Rectal smooth muscle tissue (tissue), 1 donor: ENCODE results near the gene CORO7.
A peak's percentile ranks its signal among the peaks of the same experiment; 100 is the strongest.

Experiments
- H3K27ac ChIP-seq: one replicate; pipeline ENCODE4 v1.7.0; 2013; ENCODE audit warnings: low read depth, low read length, inconsistent platforms
- H3K27me3 ChIP-seq: one replicate; pipeline ENCODE4 v1.7.0; 2013; ENCODE audit warnings: low read length; ENCODE audit not compliant: control insufficient read depth, insufficient read depth
- H3K36me3 ChIP-seq: one replicate; pipeline ENCODE4 v1.7.0; 2013; ENCODE audit warnings: low read length; ENCODE audit not compliant: control insufficient read depth, insufficient read depth
- H3K4me1 ChIP-seq: one replicate; pipeline ENCODE4 v1.7.0; 2013; ENCODE audit warnings: low read length; ENCODE audit not compliant: control insufficient read depth, insufficient read depth
- H3K4me3 ChIP-seq: one replicate; pipeline ENCODE4 v1.7.0; 2013; ENCODE audit warnings: low read length
- H3K9ac ChIP-seq: one replicate; pipeline ENCODE4 v1.7.0; 2013; ENCODE audit warnings: low read length

Gene CORO7

DNA sequence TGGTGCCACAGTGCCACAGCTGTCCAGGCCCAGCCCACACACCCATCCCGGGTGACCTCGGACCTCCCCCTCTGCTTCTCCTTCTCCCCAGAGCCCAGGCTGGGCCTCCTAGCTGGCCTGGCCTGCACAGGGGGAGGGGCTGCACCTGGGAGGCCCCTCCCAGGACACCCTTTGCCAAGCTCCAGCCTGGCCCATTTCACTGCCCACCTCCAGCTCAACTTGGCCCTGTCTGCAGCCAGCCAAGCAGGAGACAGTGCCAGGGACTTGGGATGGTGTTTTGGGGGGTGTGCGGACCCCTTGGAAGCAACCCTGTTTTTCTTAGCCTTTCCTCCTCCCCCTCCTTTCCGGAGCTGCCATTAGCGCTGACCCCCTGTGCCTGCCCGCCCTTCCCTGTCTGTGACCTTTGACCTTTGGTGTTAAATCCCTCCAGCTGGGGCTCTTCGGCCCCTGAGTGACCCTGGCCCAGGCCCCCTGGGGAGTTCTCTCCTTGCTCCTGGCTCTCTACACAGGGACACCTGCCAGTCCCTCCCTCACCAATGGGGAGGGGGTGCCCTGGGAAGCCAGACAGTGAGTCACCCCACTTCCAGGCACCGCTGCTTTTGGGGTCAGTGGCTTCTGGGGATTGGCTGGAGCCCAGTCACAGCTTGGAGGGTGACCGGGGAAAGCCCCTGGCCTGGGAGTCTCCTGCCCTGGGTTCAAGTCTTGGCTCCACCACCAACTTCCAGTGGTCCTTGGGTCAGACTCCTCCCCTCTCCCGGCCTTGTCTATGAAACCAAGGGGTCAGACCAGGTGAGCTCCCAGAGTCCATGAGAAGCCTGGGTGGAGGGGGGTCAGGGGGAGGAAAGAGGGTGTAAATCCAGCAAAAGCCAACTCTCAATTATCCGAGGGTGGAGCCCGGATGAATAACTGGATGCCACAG, 98.6 kb downstream of the CORO7 start:
- peaks cover 12% of the 10 kb centered on the region for H3K27me3 ChIP-seq
- peak overlapping the region; percentile 74 for H3K27ac ChIP-seq
- no peaks in the 10 kb centered on the region for H3K36me3 ChIP-seq
- no peak overlapping the region for H3K9ac ChIP-seq
- H3K4me1 ChIP-seq, result peaks cover 30% of the 10 kb centered on the region
- H3K4me3 ChIP-seq, result peak overlapping the region; percentile 59

DNA sequence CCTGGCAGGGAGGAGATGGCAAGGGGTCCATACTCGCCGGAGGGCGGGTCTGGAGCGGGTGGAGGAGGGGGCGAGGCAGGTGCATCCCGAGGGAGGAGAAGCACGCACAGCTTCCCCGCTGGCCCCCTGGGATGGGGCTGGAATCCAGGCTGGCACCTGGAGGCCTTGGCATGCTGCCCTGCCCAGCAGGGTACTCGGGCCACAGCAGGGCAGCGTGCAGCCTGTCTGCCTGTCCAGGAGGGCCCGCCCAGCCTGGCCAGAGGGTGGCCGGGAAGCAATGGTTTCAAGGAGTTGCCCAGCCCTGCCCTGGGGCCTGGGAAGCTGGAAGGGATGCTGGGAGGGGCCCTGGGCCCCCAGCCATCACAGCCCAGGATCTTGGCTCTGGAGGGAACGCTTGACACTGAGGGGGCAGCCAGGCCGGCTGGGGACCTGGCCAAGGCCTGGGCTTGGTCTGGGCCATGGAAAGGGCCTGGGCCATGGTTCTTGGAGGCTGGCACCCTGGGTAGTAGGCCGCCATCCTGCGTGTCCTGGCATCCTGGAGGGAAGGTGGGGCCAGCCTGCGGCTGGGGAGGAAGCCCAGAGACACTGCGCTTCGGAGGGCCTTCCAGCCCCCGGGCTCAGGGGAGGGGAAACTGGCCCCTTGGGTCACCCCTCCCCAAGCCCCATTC, 99.4 kb downstream of the CORO7 start:
- Histone ChIP-seq H3K36me3 (no peaks in the 10 kb centered on the region), H3K4me1 (peaks cover 30% of the 10 kb centered on the region), H3K4me3 (peak overlapping the region; percentile 59), H3K27me3 (peaks cover 12% of the 10 kb centered on the region), H3K27ac (peak overlapping the region; percentile 74), H3K9ac (peak overlapping the region; percentile 5)

DNA sequence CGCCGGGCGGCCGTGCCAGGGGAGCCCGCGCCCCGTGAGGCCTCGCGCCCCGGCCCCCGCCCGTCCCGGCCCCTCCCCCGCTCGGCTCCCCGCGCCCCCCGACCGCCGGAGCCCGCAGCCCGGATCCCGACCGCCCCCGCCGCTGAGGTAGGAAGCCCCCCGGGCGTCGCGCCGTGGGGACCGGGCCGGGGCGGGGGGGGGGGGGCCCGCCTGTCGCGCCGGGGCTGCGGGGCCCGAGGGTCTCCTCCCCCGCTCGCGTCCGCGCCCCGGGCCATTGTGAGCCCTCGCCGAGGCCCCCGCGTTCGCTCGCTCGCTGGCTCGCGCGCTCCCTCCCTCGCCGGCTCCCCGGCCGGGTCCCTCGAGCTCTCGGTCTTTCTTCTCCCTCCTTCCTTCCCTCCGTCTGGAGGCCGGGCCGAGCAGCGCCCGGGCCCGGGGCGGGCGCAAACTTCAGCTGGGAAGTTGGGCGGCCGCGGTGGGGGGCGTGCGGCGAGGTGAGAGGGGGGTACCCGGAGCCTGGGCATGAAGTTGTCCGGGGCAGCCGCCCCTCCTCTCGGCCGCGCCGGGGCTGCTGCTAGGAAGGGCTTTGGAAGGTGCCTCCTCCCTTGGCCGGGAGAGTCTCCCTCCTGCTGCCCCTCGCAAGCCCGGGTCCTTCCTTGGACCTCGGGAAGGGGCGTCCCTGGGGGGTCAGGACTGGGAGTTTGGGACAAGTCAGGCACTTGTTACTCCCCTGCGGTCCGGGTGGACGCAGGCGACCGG, 100.1 kb downstream of the CORO7 start:
- Histone ChIP-seq H3K4me1 (peaks cover 30% of the 10 kb centered on the region), H3K36me3 (no peaks in the 10 kb centered on the region), H3K4me3 (peak overlapping the region; percentile 59), H3K27ac (peak overlapping the region; percentile 74), H3K27me3 (peaks cover 12% of the 10 kb centered on the region), H3K9ac (peak overlapping the region; percentile 5)

DNA sequence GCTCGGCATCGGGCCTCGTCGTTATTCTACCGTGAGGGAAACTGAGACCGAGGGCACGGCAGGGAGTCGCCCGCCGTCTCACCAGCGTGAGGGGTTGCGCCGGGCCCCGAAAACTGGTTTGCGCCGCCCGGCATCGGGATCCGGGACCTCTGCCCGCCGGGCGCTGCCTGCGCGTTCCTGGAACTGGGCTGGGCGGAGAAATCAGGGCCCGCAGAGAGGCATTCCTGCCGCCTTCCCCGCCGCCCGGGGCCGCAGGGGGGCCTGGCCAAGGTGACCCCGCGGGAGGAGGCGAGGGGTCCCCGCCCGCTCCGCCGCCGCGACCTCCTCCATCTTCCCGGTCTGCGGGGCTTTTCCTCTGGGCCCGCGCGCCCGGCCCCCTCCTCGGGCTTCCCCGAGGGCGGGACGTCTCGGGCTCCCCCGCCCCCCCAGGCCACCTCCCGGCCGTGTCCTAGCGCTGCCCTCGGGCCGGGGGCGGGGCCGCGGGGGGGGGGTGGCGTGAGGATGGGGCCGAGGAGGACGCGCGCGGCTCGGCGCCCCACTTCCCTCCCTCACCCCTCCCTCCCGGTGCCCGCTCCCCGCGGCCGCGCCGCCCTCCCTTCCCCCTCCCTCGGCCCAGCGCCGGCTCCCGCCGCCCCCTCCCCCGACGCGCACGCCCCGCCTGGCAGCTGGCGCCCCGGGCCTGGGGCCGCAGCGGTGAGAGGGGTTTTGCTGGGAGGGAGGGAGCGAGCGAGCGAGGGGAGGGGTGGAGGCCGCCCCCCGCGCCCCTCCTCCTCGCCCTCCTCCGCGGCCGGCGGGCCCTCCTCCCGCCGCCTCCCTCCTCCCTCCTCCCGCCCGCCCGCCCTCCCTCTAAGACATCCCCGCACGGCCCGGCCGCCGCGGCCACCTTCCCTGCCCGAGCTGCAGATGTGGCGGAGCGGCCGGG, 100.9 kb downstream of the CORO7 start, which contains the start of gene GLIS2:
TSS of gene GLIS2 (plus strand) at position 882 of the 922 bp plus-strand sequence. CDS start 16,214 bp downstream, outside the sequence.
- H3K36me3 ChIP-seq, result no peaks in the 10 kb centered on the region
- H3K4me1 ChIP-seq, result peaks cover 24% of the 10 kb centered on the region

DNA sequence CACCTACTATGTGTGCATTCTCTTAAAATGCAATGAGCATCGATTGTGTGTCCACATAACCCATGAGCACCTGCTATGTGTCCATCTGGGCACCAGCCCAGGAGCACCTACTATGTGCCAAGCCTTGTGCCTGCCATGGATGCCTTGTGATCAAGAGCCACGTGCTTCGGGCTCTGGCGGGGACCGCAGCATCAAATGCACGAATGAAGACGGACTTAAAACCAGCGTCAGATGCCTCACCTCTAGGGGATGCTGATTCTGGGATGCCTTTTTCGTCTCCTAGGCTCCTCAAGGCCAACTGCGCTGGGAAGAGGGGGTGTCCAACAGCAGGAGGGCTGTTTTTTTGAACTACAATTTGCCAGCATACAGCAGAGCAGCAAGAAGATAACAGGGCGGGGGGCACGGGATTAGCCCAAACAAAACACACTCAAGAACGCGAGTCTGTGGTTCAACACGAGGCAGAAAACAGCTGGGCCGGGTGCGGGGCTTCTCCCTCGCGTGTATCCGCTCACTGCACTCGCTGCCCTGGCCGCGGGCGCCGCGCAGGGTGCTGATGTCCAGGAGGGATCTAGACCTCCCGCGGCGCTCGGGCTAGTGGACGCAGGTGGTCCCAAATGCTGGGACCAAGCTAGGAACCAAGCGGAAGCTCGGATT, 101.7 kb downstream of the CORO7 start:
- Histone ChIP-seq H3K4me3 (peak overlapping the region; percentile 69), H3K27me3 (peaks cover 11% of the 10 kb centered on the region), H3K36me3 (no peaks in the 10 kb centered on the region), H3K27ac (peak overlapping the region; percentile 96), H3K9ac (peak overlapping the region; percentile 49), H3K4me1 (peaks cover 22% of the 10 kb centered on the region)

More for the DNA sequence above, 100.9 kb downstream of the CORO7 start, which contains the start of gene GLIS2:
- Histone ChIP-seq H3K9ac (peak within 1 kb of the TSS; percentile 49), H3K27ac (peak within 1 kb of the TSS; percentile 96), H3K4me3 (peak within 1 kb of the TSS; percentile 69), H3K27me3 (peaks cover 12% of the 10 kb centered on the region)

DNA sequence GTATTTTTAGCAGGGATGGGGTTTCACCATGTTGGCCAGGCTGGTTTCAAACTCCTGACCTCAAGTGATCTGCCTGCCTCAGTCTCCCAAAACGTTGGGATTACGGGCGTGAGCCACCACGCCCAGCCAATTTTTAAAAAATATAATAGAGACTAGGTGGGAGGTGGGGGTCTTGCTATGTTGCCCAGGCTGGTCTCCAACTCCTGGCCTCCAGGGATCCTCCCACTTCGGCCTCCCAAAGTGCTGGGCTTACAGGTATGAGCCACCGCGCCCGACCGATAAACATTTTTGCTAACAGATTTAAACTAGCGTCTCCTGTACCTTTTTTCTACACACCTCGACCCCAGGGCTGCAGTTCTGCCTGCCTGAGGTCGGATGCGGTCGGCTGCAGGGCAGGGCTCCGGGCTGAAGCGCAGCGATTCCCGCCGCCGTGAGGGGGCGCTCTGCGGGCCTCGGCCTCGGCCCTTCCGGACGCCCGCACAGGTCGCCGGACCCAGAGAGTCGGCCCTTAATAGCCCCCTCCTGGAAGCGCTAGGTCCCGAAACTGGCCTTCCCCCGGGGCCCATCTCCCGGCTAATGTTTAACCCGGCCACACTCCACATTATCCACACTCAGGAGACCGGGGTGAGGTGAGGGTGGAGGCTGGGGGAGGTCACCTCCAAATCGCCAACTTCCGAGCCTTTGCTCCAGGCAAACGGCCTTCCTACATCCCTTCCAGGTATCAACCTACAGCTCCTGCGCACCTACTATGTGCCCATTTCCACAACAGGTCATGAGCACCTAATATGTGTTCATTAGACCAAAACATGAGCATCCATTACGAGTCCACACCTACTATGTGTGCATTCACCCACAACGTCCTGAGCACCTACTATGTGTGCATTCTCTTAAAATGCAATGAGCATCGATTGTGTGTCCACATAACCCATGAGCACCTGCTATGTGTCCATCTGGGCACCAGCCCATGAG, 102.5 kb downstream of the CORO7 start:
- H3K9ac ChIP-seq, result no peak overlapping the region
- H3K36me3 ChIP-seq, result no peaks in the 10 kb centered on the region
- H3K27me3 ChIP-seq, result peaks cover 10% of the 10 kb centered on the region
- peak overlapping the region; percentile 96 for H3K27ac ChIP-seq
- H3K4me1 ChIP-seq, result peaks cover 18% of the 10 kb centered on the region
- peak overlapping the region; percentile 69 for H3K4me3 ChIP-seq

DNA sequence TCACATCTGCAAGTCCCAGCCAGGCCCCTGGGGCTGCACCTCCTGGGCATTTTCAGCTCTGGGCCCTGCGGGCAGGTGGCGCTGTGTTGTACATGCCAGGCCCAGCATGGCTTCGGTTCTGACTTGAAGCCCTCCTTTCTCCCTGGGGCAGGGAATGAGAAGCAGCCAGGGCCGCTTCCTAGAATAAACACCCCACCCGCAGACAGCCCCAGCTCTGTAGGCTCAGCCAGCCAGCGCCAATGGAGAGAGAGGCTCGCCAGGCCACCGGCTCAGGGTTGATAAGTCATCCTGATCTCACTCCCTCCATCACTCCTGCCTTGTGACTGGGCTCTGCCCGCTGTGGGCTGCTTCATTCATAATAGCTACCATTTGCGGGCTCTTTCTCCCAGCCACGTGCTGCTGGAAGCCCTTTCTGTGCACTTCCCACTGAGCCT, 106.5 kb downstream of the CORO7 start:
- Histone ChIP-seq H3K27me3 (peaks cover 6% of the 10 kb centered on the region), H3K4me3 (no peak overlapping the region), H3K27ac (peak overlapping the region; percentile 25), H3K36me3 (no peaks in the 10 kb centered on the region), H3K9ac (no peak overlapping the region), H3K4me1 (peaks cover 3% of the 10 kb centered on the region)

DNA sequence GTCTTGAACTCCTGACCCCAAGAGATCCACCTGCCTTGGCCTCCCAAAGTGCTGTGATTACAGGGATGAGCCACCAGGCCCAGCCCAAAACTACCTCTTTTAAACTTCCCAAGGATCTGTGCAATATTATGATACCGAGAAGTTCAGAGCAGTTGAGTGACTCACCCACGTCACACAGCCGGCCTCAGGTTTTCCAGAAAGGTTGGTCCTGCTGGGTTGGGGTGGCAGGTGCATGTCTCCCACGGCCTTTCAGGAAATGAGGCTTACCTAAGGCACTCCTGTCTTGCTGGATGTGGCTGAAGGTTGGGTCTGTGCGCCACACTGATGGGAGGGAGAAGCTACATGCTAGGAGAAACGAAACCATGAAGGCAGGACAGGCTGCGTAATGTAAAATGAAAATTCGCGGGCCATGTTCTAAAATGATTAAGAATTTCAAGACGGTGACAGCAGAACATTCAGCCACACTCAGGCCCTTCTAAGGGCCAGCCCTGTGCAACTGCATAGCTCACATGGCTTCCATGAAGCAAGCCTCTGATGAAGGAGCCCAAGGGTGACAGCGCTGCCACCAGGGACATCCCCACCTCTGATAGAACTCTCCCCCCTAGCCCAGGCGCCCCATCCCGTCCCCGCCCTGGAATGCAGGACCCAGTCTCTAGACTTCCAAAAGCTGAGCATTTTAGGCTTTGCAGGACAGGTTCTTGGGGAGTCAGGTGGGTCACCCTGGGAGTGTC, 107.1 kb downstream of the CORO7 start:
- Histone ChIP-seq H3K36me3 (no peaks in the 10 kb centered on the region), H3K4me1 (no peaks in the 10 kb centered on the region), H3K27ac (no peak overlapping the region), H3K27me3 (peaks cover 3% of the 10 kb centered on the region), H3K9ac (no peak overlapping the region), H3K4me3 (no peak overlapping the region)

DNA sequence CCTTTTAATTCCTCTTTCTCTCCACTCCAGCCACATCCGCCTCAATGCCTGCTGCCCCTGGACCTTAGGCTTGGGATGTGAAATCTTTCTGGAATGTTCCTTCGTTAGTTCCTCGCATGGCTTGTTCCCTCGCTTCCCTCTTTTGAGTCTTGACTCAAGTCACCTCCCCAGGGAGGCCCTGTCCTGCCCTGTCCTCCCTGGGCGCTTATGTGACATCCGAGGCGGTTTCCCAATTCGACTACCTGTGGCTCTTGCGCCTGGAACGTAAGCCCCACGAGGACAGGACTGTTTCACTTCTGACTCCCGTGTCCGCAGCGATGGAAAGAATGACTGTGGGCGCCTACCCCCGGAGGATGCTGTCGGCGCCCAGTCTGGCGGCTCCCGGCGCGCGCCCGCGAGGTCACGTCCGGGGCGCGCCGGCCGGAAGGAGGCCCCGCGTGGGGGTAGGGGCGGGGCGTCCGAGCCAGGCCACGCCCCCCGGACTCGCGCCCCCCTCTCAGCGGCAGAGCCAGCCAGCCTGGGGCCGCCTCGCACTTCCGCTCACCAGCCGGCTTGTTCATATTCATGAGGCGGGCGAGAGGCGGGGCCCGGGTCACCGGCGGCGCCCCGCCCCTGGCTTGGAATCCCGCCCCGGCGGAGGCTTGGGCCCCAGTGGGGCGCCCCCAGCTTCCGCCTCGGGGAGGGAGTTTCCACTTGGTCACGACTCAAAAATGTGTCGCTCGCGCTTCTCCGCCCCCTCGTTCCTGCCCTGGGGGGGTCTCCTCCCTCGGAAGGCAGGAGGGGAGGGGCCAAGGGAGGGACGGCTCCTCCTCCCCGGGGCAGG, 109.0 kb downstream of the CORO7 start:
- peak overlapping the region; percentile 77 for H3K4me3 ChIP-seq
- H3K9ac ChIP-seq, result peak overlapping the region; percentile 29
- H3K27me3 ChIP-seq, result no peaks in the 10 kb centered on the region
- no peaks in the 10 kb centered on the region for H3K4me1 ChIP-seq
- no peaks in the 10 kb centered on the region for H3K36me3 ChIP-seq
- H3K27ac ChIP-seq, result peak overlapping the region; percentile 87
